IPS-NIHi7 (cell line): ENCODE data around the gene PXN.
"Not testable (repeated sequence)": the region's sequence is repeated elsewhere in the genome, so short reads cannot be mapped to it uniquely, and the experiment has no call there.

Source experiments
- DNase-seq: peaks from one replicate; pipeline ENCODE4 v3.0.0; 2012; ENCODE audit warnings: mixed read lengths; ENCODE audit errors: extremely low spot score

Gene PXN

GRCh38 chr12:120209851-120210250 is 55.7 kb downstream of the PXN start:
- no peak for DNase-seq

- DNase-seq, result no peak
These were observed 58.3 kb downstream of the PXN start for GRCh38 chr12:120207227-120207626.

GRCh38 chr12:120206781-120207180 is 58.7 kb downstream of the PXN start:
- not testable (repeated sequence) for DNase-seq

- no peak for DNase-seq
These were observed 59.3 kb downstream of the PXN start for GRCh38 chr12:120206228-120206627.

- DNase-seq, result no peak
These were observed 61.4 kb downstream of the PXN start for GRCh38 chr12:120204171-120204570.

GRCh38 chr12:120200364-120200800 is 65.1 kb downstream of the PXN start:
- DNase-seq, result no peak

GRCh38 chr12:120199595-120200306 is 65.8 kb downstream of the PXN start:
- no peak for DNase-seq

- no peak for DNase-seq
These were observed 66.5 kb downstream of the PXN start for GRCh38 chr12:120199025-120199424.

- no peak for DNase-seq
These were observed 68.0 kb downstream of the PXN start for GRCh38 chr12:120197542-120197887.

- DNase-seq, result not testable (repeated sequence)
These were observed 68.6 kb downstream of the PXN start for GRCh38 chr12:120196817-120197541.

- no peak for DNase-seq
These were observed 69.2 kb downstream of the PXN start for GRCh38 chr12:120196363-120196762.

GRCh38 chr12:120194534-120195395 is 70.8 kb downstream of the PXN start, which contains the start of gene GCN1:
Gene GCN1, minus strand, starts transcription at chr12:120194715. Its CDS starts 18 bp downstream, at chr12:120194697.
- DNase-seq, result peak; percentile 87

GRCh38 chr12:120194226-120194533 is 71.3 kb downstream of the PXN start:
- DNase-seq, result no peak

GRCh38 chr12:120193286-120193685 is 72.2 kb downstream of the PXN start:
- not testable (repeated sequence) for DNase-seq

- no peak for DNase-seq
These were observed 74.5 kb downstream of the PXN start for GRCh38 chr12:120190985-120191480.

- DNase-seq, result no peak
These were observed 75.1 kb downstream of the PXN start for GRCh38 chr12:120190386-120190785.

- no peak for DNase-seq
These were observed 78.9 kb downstream of the PXN start for GRCh38 chr12:120186654-120187053.

GRCh38 chr12:120183211-120183631 is 82.3 kb downstream of the PXN start:
- DNase-seq, result no peak

- no peak for DNase-seq
These were observed 83.4 kb downstream of the PXN start for GRCh38 chr12:120181991-120182631.

- DNase-seq, result no peak
These were observed 84.6 kb downstream of the PXN start for GRCh38 chr12:120180975-120181374.

- DNase-seq, result no peak
These were observed 90.0 kb downstream of the PXN start for GRCh38 chr12:120175537-120175936.

GRCh38 chr12:120175062-120175461 is 90.5 kb downstream of the PXN start:
- no peak for DNase-seq
